GM19467 (cell line): Measurements from ENCODE around the gene RYR3.
"Not testable (repeated sequence)": the region's sequence is repeated elsewhere in the genome, so short reads cannot be mapped to it uniquely, and the experiment has no call there.

Source experiments
- ATAC-seq: cut with Tn5 transposase; IDR thresholded peaks from one replicate; pipeline ENCODE4 v1.9.1; 2021; ENCODE audit warnings: mild to moderate bottlenecking, moderate library complexity; ENCODE audit not compliant: unreplicated experiment

RYR3 gene

DNA sequence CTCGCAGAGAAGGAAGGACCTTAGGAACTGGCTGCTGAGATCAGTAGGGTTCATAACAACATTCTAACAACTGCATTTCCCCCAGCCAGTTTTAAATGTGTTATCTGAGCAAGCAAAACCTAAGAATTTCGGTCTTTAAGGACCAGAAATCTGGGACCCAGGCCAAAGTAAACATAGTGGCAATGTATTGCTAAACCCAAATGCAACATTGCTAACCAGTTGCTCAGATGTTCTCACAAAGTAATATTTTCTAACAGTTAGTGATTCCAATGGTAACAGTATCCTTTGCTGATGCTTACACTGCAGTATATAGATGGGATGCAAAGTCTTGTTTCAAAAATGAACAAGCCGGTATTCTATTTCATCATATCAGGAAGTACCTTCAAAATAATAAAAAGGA is 254.3 kb downstream of the RYR3 start:
- no peak for ATAC-seq

DNA sequence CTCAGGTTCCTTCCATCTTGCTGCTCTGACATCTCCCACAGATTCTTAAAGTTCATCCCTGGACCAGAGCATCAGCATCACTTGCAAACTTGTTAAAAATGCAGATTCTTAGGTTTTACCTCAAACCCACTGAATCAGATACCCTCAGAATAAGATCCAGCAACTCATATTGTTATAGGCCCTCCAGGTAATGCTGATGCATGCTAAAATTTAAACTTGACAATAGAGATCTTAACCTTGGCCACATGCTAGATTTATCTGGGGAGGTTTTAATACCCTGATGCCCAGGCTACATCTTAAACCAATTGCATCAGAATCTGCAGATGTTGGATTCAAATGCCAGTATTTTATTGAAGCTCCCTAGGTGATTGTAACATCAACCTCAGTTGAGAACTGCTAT is 256.9 kb downstream of the RYR3 start:
- no peak for ATAC-seq

DNA sequence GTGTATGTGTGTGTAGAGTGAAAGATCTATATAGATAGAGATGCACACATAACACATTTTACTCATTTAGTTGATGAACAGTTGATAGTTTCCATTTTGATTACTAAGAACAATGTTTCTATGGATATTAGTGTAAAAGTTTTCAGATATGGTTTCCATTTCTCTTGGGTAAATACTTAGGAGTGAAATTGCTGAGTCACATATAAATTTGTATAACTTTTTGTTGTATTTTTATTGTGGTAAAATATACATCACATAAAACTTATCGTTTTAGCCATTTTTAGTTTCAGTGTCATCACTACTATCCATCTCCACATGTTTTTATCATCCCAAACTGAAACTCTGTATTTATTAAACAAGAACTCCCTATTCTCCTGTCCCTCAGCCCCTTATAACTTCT is 258.3 kb downstream of the RYR3 start:
- ATAC-seq, result no peak

DNA sequence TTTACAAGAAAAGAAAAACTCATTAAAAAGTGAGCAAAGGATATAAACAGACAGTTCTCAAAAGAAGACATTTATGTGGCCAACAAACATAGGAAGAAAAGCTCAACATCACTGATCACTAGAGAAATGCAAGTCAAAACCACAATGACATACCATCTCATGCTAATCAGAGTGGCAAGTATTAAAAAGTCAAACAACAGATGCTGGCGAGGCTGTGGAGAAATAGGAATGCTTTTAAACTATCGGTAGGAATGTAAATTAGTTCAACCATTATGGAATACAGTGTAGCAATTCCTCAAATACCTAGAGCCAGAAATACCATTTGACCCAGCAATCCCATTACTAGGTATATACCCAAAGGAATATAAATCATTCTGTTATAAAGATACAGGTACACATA is 267.1 kb downstream of the RYR3 start:
- ATAC-seq, result not testable (repeated sequence)

DNA sequence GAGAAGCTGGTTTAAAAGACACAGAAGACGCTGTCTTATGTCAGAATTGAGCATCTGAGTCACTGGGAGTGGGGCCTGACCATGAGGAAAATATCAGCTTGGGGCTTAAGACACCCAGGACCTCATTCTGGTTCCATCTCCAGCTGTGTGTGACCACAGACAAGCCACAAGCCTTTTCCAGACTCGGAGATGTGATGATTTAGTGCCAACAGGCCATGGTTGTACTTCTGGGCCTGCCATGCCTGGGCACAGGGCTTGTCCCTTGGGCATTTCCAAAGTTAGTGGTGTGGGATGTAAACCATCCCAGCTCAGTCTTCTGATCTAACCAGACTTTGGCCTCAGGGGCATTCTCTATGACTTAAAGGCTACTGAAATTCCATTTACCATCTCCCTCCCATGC is 269.8 kb downstream of the RYR3 start:
- no peak for ATAC-seq

DNA sequence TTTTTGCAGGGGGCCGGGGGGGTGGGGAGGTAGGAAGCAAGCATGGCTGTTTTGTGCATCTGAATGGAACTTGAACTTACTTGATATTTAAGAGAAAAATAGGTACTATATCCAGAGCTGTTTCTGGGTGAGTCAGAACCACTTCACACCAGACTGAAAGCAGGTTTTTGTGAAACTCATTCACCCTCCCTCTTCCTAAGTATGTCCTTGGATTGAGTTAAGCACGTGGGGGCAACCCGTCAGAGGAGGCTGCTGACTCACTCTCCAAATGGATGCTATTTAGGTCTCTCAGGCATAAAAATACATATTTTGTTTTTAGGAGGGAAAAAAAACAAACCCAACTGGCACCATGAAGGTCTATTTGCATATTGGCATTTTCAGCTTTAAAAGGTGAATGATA is 270.3 kb downstream of the RYR3 start:
- no peak for ATAC-seq

DNA sequence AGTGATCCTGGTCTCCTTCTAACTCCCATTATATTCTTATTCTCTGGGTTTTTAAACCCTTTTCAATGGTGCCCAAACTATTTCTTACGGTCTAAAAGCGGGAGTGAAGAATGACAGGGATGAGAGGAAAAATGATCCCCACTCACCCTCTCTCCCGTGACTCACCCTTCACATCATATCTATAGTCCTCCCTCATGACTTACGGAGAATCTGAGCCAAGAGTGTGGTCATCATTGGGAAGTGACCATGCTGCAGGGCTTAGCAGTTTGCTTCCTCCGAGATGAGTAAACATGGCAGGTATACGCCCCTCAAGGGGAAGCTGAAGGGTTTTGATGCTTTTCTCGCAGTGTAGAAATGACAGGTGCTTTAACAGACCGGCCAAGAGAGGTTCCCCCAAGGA is 274.0 kb downstream of the RYR3 start:
- no peak for ATAC-seq

DNA sequence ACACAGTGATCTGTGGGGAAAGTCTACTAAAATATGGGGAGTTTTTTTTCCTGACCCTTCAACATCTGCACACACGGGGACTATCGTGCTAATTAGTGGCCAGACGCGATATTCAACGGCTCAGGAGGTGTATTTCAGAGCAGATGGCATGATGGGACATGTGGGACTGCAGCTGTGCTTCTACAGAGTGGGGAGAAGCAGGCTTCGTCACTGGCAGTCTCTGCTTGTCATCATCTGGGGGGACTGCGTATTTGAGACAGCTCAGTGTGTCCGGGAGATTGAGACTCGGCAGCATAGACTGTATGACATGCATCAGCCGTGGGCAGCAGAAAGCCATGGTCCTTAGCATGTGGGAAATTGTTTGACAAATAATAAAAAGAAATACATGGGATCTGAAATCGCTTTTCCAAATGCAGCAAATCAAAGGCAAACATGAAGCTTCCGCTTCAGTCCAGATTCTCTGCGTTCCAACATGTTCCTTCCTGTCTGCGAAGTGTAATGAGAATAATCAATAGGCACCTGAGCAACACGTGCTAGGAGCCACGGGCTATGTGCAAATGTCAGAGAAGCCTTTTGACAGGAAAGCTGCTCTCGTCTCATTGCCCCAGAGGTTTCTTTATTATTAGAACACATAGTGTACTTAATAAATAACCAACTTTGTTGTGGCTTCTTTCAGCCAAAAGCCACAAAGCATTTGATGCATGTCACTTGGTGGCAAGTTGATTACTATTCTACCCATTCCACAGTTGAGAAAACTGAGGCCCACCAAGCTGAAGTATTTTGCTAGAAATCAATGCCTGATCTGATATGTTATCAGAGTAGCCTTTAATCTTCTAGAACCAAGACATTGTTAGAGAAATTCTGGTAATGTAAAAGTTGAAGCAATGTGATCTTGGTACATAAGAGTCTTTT is 276.3 kb downstream of the RYR3 start:
- ATAC-seq, result no peak

DNA sequence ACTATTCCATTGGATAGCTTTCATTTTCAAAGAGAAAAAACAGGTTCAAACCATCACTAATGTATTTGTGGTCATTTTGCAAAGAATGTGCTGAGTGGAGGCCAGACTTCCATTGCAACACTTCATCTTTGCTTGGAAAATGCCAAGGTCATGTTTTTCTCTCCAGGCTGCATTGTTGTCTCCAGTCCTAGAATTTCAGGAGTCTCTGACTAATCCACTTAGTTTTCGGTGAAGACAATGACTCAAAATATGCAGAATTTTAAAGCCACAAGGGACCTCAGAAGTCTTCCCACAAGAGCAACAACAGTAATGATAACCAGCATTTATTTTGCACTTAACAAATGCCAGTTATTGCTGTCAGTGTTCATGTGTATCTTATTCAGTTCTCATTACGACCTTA is 277.0 kb downstream of the RYR3 start:
- no peak for ATAC-seq

DNA sequence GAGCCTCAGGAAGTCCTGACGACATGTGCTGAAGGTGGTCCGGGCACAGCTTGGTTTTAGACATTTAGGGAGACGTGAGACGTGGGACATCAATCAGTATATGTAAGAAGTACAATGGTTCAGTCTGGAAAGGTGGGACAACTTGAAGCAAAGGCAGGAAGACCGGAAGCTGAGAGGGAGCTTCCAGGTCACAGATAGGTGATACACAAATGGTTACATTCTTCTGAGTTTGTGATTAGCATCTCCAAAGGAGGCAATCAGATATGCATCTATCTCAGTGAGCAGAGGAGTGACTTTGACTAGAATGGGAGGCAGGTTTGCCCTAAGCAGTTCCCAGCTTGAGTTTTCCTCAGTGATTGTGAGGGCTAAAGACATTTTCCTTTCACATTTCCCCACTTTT is 282.1 kb downstream of the RYR3 start:
- ATAC-seq, result no peak

DNA sequence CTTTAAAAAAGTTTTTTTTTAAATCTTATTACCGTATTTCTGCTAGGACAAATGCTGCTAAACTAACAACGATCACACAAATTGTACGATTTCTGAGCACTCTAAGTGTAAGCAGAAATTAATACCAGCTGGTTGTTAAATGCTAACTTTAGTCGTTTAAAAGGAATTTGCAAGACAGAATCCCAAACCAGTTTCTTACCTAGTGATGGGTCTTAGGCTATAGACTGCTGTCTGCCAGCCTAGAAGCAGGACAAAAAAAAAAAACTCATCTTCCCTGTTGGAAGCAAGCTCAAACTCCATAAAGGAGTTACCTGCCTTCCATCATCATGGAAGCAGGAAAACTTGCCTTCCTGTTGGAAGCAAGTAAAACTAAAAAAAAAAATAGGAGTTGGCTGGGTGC is 287.6 kb downstream of the RYR3 start:
- not testable (repeated sequence) for ATAC-seq

DNA sequence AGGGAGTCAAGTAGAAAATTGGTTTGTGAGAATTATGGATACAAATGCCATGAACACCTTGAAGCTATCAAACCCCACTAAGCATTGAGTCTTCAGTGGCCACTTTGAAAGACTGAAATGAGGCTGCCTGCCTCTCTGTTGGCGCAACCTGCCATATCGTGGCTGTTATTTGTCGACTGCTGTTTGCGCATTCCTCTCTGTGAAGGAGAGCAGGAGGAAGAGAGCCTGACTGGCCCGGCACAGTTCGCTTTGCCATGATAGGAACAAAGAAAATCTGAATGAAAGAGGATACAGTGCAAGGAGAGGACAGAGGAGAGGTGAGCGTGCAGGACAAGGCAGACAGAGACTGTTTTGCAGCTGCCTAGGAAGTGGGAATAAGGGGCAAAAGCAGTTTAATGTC is 289.4 kb downstream of the RYR3 start:
- ATAC-seq, result no peak

DNA sequence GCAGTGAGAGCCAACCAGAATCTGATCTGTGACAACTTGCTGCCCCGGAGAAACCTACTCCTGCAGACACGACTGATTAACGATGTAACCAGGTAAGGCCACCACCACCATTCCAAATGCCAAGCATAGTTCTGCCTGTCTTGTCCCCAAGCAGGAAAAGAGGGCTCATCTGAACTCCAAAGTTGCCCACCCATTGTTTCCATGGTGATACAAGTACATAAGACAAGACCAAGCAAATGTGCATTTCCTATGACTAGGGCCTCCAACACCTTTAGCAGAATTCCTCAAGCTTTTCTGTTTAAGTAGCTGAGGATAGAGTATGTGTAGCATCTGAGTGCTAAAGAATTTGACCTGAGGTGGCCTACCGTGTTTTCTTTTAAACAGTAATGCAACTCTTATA is 290.7 kb downstream of the RYR3 start:
- no peak for ATAC-seq

DNA sequence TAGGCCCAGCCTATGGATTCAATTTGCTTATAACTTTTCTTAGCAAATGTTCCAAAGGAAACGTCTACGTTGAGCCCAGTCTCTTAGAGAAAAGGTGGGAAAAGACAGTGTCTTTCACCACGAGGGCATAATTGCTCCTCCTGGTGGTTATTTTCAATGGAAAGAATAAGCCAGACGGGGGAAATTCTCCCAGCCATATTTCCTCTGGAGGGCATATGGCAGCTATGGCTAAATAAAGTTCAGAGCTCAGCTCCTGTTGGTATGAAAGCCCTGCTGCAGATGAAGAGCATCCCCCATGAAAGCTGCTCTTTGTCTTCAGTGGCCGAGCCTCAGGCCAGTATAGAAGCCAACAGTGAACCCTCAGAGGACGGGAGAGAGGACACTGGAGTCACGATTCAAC is 297.9 kb downstream of the RYR3 start:
- no peak for ATAC-seq

DNA sequence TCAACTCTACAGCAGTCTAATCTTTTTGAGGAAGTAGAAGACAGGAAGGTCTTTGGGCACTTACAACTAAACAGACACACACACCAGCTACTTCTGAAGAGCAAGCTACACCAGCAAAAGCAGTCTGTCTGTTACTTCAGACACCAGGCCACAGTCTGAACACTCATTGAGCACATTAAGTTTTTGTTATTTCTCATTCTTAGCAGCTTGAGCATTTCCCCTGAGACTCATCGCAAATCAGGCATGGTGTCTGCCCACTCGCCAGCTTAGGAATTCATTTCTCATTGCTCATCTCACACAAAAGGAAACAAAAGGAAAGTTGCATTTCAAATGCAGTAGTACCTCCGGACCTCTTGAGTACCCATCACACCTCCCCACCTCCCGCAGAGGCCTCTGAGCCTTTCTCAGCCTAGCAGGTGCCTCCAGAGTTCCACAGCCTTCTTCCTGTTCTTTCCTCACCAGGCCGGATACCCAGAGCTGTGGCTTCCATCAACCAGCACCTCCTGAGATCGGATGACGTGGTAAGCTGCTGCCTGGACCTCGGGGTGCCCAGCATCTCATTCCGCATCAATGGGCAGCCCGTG is 302.0 kb downstream of the RYR3 start:
- no peak for ATAC-seq

DNA sequence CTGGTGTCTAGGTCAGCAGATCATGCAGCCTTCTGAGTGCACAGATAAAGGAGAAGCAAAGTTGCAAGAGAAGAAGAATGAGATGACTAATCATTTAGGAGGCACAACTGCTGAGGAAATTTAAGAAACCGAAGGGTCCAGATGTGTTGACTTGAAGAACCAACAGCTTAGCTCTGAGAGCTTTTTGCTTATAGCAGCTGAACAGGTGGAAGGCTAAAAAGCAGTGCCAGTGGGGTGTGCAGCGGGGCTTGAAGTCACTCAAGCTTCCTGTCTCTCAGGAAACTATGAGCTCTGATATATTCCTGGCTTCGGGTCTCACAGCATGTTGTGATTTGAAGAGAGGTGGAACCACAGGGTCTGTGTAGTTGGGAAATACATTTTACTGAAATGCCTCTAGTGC is 305.7 kb downstream of the RYR3 start:
- ATAC-seq, result peak; percentile 51

DNA sequence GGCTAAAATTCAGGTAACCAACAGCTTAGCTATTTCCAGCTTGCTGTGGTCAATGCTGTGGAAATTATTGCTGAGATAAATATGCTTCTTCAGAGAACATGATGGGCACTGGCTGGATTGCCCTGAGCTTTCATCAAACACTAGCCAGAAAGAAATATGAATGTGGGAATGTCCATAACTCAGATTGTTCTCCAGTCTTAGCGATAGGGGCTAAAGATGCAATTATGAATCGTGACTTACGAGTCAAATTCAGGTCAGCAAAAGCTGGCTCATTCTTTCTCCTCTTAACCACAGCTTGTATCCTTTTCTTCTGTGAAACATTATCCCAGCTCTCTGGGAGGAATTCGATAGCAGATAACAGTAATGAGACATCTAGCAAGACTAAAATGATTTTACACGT is 307.6 kb downstream of the RYR3 start:
- no peak for ATAC-seq

DNA sequence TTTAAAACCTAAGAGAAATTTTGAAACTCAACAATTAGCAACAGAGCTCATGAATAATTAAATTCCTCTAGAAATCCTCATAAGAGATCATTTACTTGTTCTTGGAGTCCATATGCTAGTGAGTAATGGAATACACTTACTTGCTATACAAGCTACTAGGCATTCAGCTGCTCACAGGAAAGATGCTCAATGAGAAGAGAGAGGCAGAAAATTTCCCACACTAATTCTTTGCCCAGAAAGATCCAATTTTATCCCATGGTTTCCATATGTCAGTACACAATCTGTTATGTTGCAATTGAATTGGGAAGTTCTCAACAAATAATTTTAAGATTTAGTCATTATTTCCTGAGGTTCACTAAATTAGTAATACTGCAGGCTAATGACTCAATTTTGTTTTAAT is 310.4 kb downstream of the RYR3 start:
- ATAC-seq, result no peak

DNA sequence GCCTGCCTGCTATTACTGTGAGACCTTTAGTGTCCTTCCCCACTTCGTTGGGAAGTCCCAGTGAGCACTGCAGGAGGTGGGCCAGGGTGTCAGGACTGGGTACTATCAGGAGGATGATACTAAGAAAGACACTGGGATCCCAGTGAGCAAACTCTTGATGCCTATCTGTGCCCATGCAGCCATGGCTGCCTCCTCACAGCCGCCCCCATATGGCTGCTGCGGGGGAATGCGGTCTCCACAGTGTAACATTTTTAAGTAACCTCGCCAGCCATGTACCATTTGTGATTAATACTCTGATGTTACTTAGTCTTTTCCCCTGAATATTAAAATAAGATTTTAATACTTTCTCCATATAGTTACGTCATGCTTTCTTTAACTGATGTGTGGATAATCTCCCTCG is 312.2 kb downstream of the RYR3 start:
- ATAC-seq, result no peak

DNA sequence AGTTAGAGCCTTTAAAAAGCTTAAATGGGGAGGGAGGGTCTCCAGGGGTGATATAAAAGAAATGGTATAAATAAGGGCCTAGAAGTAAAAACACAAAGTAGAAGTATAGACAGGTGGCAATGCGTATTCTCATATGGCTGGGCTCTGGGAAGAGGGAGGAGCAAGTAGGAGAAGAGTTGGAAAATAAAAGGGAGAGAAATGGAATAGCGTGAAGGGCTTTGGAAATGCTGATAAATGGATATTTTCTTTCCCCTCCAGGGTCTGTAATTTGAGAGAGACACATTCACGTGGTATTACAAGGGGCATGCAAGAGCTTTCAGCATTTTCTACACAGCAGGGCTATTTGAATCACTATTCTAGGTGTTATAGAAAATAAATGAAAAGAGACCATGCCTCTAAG is 313.7 kb downstream of the RYR3 start:
- ATAC-seq, result no peak

DNA sequence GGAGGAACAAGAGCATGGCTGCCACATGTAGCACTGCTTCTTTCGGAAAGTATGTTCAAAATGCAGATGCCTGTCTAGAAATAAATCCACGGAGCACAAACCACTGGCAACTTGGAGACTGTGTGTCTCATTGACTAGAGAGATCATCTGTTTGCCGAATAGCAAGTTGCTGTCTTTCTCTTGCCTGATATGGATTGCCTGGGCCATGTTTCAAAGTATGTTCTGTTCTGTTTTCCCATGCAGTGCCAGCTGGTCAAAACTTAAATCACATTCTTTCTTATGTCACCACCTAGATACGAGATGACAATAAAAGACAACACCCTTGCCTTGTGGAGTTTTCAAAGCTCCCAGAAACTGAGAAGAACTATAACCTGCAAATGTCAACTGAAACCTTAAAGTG is 318.9 kb downstream of the RYR3 start:
- no peak for ATAC-seq

DNA sequence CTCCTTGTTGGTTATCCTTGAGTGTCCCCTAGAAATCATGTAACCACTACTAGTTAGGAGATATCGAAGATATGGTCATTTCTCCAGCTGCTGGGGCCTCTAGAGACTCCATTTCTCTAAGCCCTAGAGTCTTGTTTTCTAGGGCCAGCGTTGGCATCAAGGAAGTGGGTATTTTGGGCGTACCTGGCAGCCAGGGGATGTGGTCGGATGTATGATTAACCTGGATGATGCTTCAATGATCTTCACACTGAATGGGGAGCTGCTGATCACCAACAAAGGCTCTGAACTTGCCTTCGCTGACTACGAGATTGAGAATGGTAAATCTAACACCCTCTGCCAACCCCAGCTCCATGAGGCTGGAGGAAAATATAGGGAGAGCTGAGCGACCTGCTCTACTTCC is 325.5 kb downstream of the RYR3 start:
- peak; percentile 69 for ATAC-seq

DNA sequence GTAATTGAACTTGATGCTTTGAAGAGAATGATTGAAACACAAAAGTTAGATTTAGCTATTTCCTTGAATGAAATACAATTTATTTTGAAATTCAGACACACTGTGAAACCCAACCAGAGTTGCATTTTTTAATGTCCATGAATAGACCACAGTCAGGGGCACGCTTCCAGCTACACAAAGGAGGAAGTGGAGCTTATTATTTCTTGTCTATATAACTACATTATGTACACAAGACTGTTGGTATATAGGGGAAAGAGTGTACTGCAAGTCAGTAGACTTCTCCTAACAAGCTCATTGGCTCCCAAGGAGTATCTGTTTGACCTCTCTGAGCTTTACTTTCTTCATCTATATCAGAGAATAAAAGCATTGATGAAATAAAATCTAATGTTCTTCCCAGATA is 326.2 kb downstream of the RYR3 start:
- ATAC-seq, result no peak
